ENCODE data around the gene CDC42BPB. TPM values are rescaled to one million over a fixed set of nuclear protein-coding genes. Genes with fewer than 3 reads are reported as not detected.
"Not testable (repeated sequence)": the region's sequence is repeated elsewhere in the genome, so short reads cannot be mapped to it uniquely, and the experiment has no call there.

Gene CDC42BPB
- total RNA-seq, 2 experiments from 2014 or later = 2.0 to 2.3 TPM

DNA sequence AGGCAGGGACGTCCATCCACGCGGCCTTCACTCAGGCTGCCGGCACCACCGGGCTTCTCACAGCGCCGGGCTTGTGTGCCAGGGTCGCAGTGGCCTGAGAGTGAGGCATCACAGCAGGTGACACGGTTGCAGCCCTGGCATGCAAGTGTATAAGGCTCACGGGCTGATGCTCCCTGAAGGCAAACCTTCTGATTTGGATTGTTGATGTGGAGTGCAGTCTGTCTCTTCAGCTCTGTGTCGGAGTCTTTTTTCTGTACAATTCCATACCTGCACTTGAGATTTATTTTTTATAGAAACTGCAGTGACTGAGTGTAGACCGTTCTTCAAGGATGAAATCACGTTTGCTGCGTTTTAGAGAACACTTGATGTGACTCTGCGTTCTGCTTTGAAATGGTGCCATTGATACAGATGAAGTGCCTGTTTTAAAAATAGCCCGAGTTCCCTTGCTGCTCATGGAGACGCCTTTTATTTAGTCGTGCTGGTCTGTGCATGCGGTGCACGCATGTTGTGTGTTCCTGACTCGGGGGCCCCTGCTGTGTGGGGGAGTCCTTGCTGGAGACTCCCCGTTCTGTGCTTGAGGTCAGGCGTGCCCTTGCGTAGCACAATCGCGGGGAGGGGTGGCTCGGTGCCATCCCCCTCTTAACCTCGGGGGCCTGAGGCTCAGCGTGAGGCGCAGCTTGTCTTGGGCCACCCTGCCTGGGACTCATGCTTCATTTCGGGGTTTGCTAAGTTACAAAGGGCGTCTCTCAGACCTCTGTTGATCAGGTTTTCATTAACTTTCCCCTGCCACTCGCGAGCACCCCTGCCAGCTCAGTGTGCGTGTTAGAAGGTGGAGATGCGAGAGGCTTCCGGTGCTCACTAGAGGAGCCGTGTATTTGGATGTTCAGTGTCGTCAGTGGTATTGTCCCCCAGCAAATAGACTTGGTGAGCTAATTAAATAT is 156.4 kb downstream of the CDC42BPB start:
- CTCF ChIA-PET = no interaction called here
- POLR2A ChIA-PET = no interaction called here

DNA sequence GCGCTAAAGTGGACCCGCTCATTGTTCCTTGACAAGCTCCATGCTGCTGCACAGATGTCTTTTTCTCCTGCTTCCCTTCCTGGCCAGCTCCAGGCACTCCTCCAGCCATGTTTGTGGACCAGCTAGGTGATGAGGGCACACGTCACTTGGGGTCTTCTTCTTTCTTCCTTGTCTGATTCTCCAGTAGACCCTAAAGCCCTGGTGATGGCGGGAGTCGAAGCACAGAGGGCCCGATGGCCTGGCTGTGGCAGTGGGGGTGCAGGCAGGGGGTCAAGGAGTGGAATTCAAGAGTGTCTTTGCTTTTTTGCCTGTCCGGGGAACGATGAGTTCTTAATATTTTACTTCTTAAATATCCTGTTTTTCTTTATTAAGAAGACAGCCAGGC is 157.8 kb downstream of the CDC42BPB start:
- CTCF ChIA-PET = interaction anchor here (0.6 to 0.7 kb wide), 2 partner anchors 400 to 528 kb away, joined by 3 read pairs; no protein-coding TSS in a partner anchor
- POLR2A ChIA-PET = no interaction called here

DNA sequence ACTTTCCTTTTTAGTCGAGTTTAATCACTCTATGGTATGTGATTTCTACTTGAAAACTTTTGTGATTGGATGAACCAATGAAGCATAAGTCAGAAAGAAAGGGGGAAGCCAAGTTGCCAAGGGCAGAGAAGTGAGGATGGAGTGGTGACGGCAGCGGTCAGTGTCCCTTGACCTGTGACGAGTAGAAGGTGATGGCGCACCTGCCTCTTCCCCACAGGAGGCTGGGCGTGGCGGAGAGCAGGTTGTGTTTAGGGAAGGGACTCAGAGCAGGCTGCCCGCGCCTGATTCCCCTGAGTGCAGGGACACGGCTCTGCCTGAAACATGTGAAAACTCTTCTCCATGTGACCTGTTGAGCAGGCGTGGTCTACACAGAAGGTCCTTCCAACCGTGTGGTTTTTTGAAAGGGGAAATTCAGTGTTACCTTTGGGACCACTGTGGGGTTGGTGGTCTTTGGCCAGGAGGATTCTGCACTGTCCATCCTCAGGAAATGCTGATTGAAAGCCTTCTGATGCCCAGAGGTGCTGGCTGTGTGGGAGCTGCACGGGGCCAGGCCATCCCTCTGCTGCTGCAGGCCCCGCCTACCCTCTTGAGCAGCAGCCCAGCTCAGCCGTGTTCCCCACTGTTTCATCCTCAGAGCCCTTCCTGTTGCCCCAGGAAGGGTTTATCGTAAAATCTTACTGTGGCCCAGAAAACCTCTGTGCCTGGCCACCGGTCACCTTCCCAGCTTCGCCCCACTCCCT is 158.4 kb downstream of the CDC42BPB start:
- POLR2A ChIA-PET = no interaction called here
- CTCF ChIA-PET = interaction anchor here (0.6 kb wide), 1 partner anchor 528 kb away, joined by 3 read pairs; no protein-coding TSS in a partner anchor

DNA sequence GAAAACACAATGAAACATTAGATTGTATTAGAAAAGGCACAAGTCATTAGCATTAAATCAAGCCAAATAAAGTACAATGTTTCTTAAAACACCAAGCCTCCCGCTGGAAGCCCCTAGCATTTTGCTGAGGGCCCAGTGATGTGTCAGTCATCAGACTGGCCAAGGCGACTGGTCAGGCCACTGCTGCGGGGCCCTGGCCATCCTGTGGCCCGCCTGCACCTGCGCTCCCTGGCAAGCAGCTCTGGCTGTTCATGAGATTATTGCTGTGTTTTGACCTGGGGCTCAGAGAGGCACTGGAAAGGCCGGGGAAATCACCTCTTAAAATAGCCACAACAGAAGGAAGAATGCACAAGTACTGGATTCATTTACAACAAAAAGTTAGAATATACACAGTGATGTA is 159.1 kb downstream of the CDC42BPB start:
- ChIA-PET POLR2A (no interaction called here), CTCF (no interaction called here)

DNA sequence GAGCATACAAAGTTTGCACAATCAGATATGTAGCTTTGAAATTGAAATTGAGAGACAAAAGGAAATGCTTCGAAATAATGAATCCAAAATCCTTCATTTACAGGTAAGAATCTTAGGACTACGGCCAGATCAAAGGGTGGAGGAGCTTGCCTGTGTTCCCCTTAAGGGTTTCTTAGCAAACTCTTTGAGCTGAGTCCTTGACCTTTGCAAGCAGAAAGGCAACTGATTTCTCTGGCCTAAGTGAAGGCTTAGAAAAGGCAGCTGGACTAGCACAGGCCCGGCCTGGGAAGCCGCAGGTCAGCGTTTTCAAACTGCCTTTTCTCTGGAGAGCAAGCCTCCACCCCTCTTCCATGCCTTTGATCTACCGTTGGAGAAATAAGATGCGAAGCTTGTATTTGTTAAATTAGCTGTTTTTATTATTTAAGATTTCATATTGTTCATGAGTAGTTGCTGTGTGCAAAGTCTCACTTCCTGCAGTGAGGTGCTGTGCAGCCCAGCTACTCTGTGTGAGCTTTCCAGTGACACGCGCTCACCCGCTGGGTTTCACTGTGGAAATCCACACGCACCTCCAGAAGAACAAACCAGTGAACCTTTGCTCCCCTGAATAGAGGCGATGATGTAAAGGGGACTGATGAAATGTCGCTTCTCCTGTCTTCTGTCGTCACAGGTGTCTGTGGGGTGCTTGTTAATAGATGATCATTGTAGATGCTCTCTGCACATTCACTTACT is 159.9 kb downstream of the CDC42BPB start:
- CTCF ChIA-PET = interaction anchor here (1.3 kb wide), 1 partner anchor 18 kb away, joined by 3 read pairs; no protein-coding TSS in a partner anchor
- POLR2A ChIA-PET = interaction anchor here (0.5 kb wide), 1 partner anchor 18 kb away, joined by 3 read pairs; no protein-coding TSS in a partner anchor

DNA sequence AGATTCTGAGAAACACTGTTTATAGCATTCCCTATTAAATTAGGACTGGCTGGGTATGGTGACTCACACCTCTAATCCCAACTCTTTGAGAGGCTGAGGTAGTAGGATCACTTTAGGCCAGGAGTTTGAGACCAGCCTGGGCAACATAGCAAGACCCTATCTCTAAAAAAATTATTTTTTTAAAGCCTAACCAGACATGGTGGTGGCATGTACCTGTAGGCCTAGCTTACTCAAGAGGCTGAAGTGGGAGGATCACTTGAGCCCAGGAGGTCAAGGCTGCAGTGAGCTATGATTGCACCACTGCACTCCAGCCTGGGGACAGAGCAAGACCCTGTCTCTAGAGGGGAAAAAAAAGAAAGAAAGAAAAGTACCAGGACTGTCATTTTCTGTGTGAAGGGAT is 160.6 kb downstream of the CDC42BPB start:
- POLR2A ChIA-PET = not testable (repeated sequence)
- CTCF ChIA-PET = interaction anchor here (1.3 kb wide), 1 partner anchor 17 kb away, joined by 3 read pairs; no protein-coding TSS in a partner anchor

DNA sequence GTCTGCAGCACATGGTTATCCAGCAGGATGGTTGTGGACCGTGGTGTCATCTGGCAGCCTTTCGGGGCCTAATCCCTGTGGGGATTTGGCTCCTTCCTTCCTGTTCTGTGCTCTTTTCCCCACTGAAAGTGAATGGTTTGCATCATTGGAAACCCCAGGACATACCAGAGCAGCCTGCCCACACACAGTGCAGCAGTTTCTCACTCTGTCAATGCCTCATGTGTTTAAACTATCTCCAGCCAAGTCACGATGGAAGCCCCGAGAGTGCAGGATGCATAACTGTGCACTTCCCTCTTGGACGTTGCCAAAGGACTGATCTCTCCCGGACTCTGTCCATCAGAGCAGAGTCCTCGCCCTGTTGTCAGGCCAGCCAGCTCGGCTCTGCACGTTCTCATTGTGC is 163.9 kb downstream of the CDC42BPB start:
- ChIA-PET CTCF (no interaction called here), POLR2A (no interaction called here)

DNA sequence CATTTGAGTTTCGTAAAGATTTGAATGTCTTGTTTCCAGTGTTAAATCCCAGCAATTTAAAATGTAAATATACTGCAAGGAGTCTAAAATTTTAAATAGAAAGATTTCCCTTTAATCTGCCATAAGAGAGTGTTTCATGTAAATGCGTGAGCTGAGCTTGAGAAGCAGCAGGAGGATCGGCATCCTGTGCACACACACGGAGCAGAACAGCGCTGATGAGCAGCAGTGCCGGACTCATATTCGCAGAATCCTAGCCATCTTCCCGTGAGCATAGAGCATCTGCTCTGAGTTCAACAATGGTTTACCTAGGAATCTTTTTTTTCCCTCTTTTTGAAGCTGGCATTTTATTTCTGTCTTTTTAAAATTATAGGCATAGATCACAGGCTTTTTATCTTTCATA is 164.7 kb downstream of the CDC42BPB start:
- ChIA-PET CTCF (no interaction called here), POLR2A (no interaction called here)

DNA sequence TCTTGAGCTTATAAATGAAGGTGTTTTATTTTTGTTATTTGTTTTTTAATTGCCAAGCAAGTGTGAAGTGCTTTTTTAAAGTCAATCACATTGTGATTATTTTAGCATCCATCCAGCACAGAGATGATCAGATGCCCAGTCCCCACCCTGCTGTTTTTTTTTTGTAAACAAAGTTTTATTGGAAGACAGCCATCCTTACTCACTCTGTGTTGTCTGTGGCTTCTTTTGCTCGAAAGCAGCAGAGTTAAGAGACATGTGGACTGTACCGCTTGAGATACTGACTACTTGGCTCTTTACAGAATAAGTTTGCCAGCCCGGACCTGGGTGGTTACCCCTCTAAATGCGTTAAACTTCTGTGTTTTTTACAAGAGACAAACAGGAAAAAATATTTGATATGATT is 165.8 kb downstream of the CDC42BPB start:
- ChIA-PET POLR2A (no interaction called here), CTCF (no interaction called here)

DNA sequence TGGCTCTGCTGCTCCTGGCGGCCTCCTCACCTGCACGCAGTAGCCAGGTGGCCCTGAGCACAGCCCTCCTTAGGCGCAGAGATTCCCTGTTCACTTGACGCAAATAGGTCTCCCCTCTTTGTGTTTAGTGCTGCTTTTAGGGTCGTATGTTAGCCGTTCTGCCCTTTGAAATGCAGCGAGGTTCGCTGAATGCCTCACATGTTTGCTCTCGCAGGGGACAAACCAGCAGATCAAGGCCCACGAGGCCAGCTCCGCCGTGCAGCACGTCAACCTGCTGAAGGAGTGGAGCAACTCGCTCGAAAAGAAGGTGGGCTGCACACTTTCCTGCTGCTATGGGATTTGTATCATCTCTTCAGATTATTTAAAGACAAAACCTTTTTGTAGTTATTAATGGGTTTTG is 166.2 kb downstream of the CDC42BPB start:
- CTCF ChIA-PET = no interaction called here
- POLR2A ChIA-PET = no interaction called here

DNA sequence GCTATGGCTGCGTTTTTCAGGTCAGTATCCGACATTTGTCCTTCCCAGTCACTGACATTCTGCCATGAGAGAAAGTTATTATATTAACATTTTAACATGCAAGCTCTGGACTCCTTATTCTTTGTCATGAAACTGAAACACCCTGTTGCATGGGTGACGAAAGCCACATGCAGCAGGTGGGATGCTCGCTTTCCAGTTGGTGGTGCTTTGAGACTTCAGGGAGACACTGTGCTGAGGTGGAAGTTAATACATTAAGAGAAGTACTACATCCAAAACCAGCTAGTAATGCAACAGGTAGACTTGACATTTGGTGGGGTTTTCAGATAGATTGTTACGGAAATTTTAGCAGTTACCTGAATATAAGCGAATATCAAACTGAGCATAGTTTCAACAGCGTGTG is 167.7 kb downstream of the CDC42BPB start:
- POLR2A ChIA-PET = no interaction called here
- CTCF ChIA-PET = no interaction called here

DNA sequence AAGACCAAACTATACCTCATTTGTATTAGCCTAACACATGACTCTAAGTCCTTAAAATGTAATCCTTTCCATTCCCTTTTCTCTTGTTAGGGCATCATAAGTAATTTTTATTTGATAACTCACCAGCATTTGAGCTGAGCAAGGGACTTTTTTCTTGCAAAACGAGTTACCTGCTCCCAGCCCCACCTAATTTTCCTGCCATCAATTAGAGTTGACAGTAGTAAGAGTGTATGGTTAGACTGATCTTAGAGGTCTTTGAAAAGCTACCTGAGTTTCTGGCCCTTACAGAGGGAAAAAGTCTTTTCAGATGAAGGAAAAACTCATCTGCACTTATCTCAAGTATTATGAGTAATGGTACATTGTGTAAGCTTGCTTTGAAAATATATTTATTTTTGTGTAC is 168.6 kb downstream of the CDC42BPB start:
- CTCF ChIA-PET = no interaction called here
- POLR2A ChIA-PET = no interaction called here

DNA sequence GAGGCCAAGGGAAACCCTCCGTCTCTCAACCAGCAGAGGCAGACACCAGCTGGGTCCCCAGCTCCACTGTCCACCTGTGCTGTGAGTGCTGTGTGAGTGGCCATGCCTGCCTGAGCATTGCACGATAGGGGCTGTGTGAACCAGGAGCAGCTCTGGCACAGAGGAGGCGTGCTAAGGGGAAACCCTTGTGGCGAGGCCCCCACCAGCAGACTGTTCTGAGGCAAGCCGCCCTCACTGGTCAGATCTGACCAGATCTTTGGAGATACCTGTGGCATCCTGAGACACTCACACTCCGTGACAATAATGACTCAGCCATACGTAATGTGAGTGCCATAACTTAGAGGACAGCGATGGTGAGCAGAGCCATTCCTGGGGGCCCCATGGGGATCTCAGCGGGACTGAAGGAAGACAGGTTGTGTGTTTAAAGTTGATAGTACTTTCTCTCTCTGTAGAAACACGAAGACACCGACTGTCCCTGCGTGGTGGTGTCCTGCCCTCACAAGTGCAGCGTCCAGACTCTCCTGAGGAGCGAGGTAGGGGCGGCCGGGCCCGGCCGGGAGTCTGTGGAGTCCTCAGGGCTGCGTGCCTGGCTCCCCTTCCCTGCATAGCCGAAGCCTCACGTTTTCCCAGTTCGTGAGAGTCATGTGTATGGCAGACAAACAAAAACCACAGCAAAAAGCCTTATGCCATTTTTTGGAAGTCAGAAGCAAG is 171.5 kb downstream of the CDC42BPB start:
- ChIA-PET CTCF (no interaction called here), POLR2A (no interaction called here)

DNA sequence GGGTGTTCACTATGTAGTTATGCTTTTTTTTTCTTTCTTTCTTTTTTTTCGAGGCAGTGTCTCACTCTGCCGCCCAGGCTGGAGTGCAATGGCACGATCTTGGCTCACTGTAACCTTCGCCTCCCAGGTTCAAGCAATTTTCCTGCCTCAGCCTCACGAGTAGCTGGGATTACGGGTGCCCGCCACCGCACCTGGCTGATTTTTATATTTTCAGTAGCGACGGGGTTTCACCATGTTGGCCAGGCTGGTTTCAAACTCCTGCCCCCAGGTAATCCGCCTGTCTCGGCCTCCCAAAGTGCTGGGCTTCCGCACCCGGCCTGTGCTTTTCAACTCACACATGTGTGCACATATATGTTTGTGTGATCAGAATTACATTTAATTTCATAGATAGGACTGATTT is 173.8 kb downstream of the CDC42BPB start:
- ChIA-PET POLR2A (no interaction called here), CTCF (no interaction called here)

DNA sequence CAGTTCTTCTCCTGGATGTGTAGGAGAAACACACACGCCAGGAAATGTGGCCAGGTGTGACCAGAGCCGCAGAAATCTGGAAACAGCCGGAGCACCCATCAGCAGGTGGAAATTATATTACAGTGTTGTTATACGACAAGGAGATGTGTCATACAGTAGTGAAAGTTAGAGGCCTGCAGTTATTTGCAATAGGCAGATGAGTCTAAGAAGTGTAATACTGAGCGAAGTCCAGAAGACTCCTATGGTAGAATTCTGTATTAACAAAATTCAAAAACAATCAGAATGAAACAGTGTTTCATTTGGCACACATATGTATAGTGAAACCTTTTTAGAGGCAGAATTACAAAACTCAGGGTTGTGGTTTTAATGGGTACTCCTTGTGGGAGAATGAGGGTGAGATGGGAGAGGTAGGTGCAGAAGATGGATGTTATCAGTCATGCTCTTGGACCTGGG is 174.2 kb downstream of the CDC42BPB start:
- CTCF ChIA-PET = no interaction called here
- POLR2A ChIA-PET = no interaction called here

Other genes starting within 250 kb of the CDC42BPB start
- gene AMN, start 134.9 kb downstream of the CDC42BPB start, total RNA-seq = under 1 TPM; 0.71 to 0.72 TPM
- gene LBHD2, start 26.7 kb upstream of the CDC42BPB start, total RNA-seq = not detected
- gene EXOC3L4, start 37.2 kb upstream of the CDC42BPB start, total RNA-seq = not detected
- 1 to 10 TPM in 1 of 2 experiments, under 1 TPM in 1; 0.82 to 1.1 TPM for gene TNFAIP2, start 65.9 kb upstream of the CDC42BPB start, total RNA-seq

All from activated CD8-positive, alpha-beta memory T cell treated with anti-CD3 and anti-CD28 coated beads for 36 hours (primary cell).